ENCODE data around the gene CALU. TPM values are rescaled to one million over a fixed set of nuclear protein-coding genes. Genes with fewer than 3 reads are reported as not detected.

The CALU gene
- total RNA-seq, 1 experiment from 2014 or later, result 168 TPM

DNA sequence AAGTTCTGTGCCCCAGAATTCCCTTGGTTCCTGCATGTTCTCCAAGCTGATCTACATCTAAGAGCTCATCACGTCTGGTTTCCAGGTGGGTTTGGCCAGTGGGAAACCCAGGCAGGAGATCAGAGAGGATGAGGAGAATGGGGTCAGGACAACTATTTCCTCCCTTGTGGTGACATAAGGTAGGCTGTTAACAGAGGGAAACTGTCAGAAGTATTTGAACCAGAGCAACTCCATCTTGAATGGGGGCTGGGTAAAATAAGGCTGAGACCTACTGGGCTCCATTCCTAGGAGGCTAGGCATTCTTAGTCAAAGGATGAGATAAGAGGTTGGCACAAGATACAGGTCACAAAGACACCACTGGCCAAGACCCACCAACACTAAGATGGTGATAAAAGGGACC lies 47.9 kb upstream of the CALU start:
- Histone ChIP-seq H2BK120ac (ENCODE audit: low read depth, low read length, poor library complexity, severe bottlenecking) (no peak overlapping the region), H3K4me1 (ENCODE audit: insufficient read depth, low read length) (no peaks in the 10 kb centered on the region), H4K91ac (ENCODE audit: insufficient read length, low read depth, low read length) (no peak overlapping the region), H3K4me2 (ENCODE audit: insufficient read depth, insufficient read length, low read length) (no peak overlapping the region), H4K8ac (replicated peaks; ENCODE audit: insufficient read length, low read depth, low read length) (no peak overlapping the region), H3K9ac (ENCODE audit: extremely low read depth, insufficient read length, low read length) (no peak overlapping the region), H2BK5ac (ENCODE audit: insufficient read length, low read length) (no peak overlapping the region), H3K23me2 (ENCODE audit: insufficient read length, low read depth, low read length, poor library complexity, severe bottlenecking) (no peaks in the 10 kb centered on the region), H4K5ac (ENCODE audit: insufficient read length, low read depth, low read length) (no peak overlapping the region), H3K79me2 (ENCODE audit: insufficient read depth, low read length) (no peaks in the 10 kb centered on the region), H2AFZ (ENCODE audit: low read length) (no peak overlapping the region), H4K20me1 (ENCODE audit: control insufficient read depth, insufficient read depth, insufficient read length) (no peaks in the 10 kb centered on the region), H3K18ac (ENCODE audit: insufficient read length, low read depth, low read length) (no peak overlapping the region), H2BK20ac (ENCODE audit: low read depth, low read length, poor library complexity, severe bottlenecking) (no peak overlapping the region), H3K27ac (ENCODE audit: insufficient read length, low read depth, low read length) (no peak overlapping the region), H2BK12ac (ENCODE audit: insufficient read length, low read depth, low read length) (no peak overlapping the region), H2AK5ac (ENCODE audit: insufficient read length, low read length) (no peak overlapping the region), H3T11ph (ENCODE audit: low read length) (no peak overlapping the region), H3K14ac (ENCODE audit: insufficient read depth, low read length) (no peak overlapping the region), H3K23ac (ENCODE audit: insufficient read length, low read depth, low read length) (no peak overlapping the region), H2BK15ac (ENCODE audit: low read depth, low read length) (no peak overlapping the region), H3K27me3 (ENCODE audit: insufficient read depth, low read length) (no peaks in the 10 kb centered on the region), H3K4ac (ENCODE audit: low read depth, low read length) (no peak overlapping the region), H3K79me1 (ENCODE audit: insufficient read depth, low read depth, low read length, poor library complexity, severe bottlenecking) (no peaks in the 10 kb centered on the region), H3K56ac (ENCODE audit: insufficient read length, low read depth, low read length) (no peak overlapping the region), H3K9me3 (ENCODE audit: control insufficient read depth, low read depth, low read length) (no peaks in the 10 kb centered on the region)
- WGBS (ENCODE audit: extremely low coverage, insufficient read length, low lambda C conversion rate), result no CpG with 5 or more reads among the region's 1 CpG
- H3K4me3 Mint-ChIP-seq, result no peak overlapping the region
- H3K27ac Mint-ChIP-seq, result no peak overlapping the region
- peaks cover 9% of the 10 kb centered on the region for H3K27me3 Mint-ChIP-seq (ENCODE audit: low read depth)
- H3K4me1 Mint-ChIP-seq, result peaks cover 6 to 7% of the 10 kb centered on the region in 2 experiments
- H3K36me3 Mint-ChIP-seq (ENCODE audit: insufficient read depth in 1 of 3, low read depth in 3 of 3), result peaks cover 0 to 2% (median 0%) of the 10 kb centered on the region in 3 experiments; a peak in 3 of 7 replicates
- no peak for TF ChIP-seq CTCF (conservative IDR thresholded peaks at IDR 0.05)
- DNase-seq, result no peak
- H3K9me3 Mint-ChIP-seq, result peaks cover 8 to 11% of the 10 kb centered on the region in 2 experiments; a peak in 4 of 5 replicates

Data from H9 (cell line).